ENCODE measurements around the gene VKORC1.

Gene VKORC1

GRCh38 chr16:31063843-31064611 lies 30.6 kb downstream of the VKORC1 start:
- no peak for DNase-seq (ENCODE audit: low read depth, low spot score)

- DNase-seq (ENCODE audit: low read depth, low spot score): no peak
Observed at GRCh38 chr16:31063495-31063842, 31.1 kb downstream of the VKORC1 start.

GRCh38 chr16:31061813-31062440 lies 32.7 kb downstream of the VKORC1 start:
- DNase-seq (ENCODE audit: low read depth, low spot score): no peak

- no peak for DNase-seq (ENCODE audit: low read depth, low spot score)
Observed at GRCh38 chr16:31061126-31061812, 33.3 kb downstream of the VKORC1 start.

- DNase-seq (ENCODE audit: low read depth, low spot score): no peak
Observed at GRCh38 chr16:31055613-31056012, 39.0 kb downstream of the VKORC1 start.

- no peak for DNase-seq (ENCODE audit: low read depth, low spot score)
Observed at GRCh38 chr16:31052114-31052513, 42.5 kb downstream of the VKORC1 start.

GRCh38 chr16:31050280-31051030 lies 44.1 kb downstream of the VKORC1 start:
- DNase-seq (ENCODE audit: low read depth, low spot score): no peak

GRCh38 chr16:31043898-31044481 lies 50.6 kb downstream of the VKORC1 start:
- no peak for DNase-seq (ENCODE audit: low read depth, low spot score)

GRCh38 chr16:31043352-31043751 lies 51.2 kb downstream of the VKORC1 start:
- DNase-seq (ENCODE audit: low read depth, low spot score): no peak

GRCh38 chr16:31042866-31043265 lies 51.7 kb downstream of the VKORC1 start:
- no peak for DNase-seq (ENCODE audit: low read depth, low spot score)
